ENCODE data around the gene PRR5. TPM values are rescaled to one million over a fixed set of nuclear protein-coding genes. Genes with fewer than 3 reads are reported as not detected.

PRR5 gene
- total RNA-seq, 1 donor from 2014 or later: 13.6 TPM

Other genes starting within 250 kb of the PRR5 start
- 62.2 TPM for gene RTL6, start 204.0 kb upstream of the PRR5 start, total RNA-seq
- 1.4 TPM for gene ARHGAP8, start 50.4 kb downstream of the PRR5 start, total RNA-seq